Measurements from ENCODE around the gene ARHGAP30.

GRCh38 chr1:161086457-161086856 is 16.8 kb upstream of the ARHGAP30 start:
- TF ChIP-seq CTCF (conservative IDR thresholded peaks at IDR 0.05; ENCODE audit: low read depth, low read length): no peak
- no peak for TF ChIP-seq EZH2 (IDR thresholded peaks at IDR 0.05; ENCODE audit: low read length, unreplicated experiment)
- no peak for TF ChIP-seq EZH2phosphoT487 (IDR thresholded peaks at IDR 0.05; ENCODE audit: borderline replicate concordance, low read length)

All from PC-3 (cell line).